Limb (tissue), 2 donors: ENCODE measurements around the gene CELF5.
"Not testable (repeated sequence)": the region's sequence is repeated elsewhere in the genome, so short reads cannot be mapped to it uniquely, and the experiment has no call there.

Experiments used
- DNase-seq, 2 donors: peaks; one replicate each; pipeline ENCODE4 v3.0.0-alpha.2; 2016; ENCODE audit errors: extremely low spot score in 2 of 2

Gene CELF5

DNA sequence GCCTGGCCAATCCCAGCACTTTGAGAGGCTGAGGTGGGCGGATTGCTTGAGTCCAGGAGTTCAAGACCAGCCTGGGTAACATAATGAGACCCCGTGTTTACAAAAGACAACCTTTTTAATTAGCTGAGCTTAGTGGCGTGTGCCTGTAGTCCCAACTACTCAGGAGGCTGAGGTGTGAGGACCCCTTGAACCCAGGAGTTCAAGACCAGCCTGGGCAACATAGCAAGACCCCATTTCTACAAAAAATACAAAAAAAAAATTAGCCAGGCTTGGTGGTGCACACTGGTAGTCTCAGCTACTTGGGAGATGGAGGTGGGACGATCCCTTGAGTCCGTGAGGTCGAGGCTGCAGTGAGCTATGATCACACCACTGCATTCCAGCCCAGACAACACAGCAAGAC lies 66.4 kb downstream of the CELF5 start:
- not testable (repeated sequence) for DNase-seq

GRCh38 chr19:3291644-3292043 lies 67.2 kb downstream of the CELF5 start:
- DNase-seq, result no peak

GRCh38 chr19:3292958-3293529 lies 68.6 kb downstream of the CELF5 start:
- no peak for DNase-seq

GRCh38 chr19:3293560-3293959 lies 69.1 kb downstream of the CELF5 start:
- DNase-seq, result no peak

- no peak for DNase-seq
Measured at GRCh38 chr19:3294080-3294850, 69.8 kb downstream of the CELF5 start.

DNA sequence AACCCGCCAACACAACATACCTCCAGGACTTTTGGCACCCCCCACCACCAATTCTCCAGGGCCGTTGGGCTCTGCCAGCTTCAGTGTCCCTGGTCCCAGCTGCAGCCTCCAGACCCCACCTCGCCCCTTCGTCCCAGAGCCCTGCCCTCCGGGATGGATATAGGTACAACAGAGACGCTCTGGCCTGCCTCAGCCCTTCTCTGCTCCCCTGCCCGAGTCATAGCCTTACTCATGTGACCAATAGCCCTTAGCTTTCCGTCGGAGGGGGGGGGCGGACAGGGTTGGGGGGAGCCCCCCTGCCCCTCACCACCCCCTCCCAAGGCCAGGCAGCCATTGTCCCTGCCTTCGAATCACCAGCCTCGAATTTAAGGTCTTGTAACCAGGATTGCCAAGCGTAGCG lies 71.1 kb downstream of the CELF5 start:
- no peak for DNase-seq

DNA sequence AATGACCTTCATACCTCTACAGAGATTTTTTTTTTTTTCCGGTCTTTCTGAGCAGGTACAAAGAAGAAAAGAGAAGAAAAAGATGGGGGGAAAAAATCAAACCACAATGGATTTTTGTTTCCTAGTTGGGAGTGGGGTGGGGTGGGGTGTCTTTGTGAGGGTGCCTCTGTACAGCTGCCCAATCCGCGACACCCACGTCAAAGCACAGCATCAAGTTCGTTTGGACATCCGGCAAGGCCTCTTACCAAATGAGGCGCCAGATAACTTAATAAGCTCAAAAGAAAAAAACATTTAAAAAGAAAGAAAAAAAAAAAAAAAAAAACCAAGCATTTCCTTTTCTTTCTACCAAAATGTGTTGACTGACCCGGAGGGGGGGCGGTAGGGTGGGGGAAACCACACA lies 71.6 kb downstream of the CELF5 start:
- no peak for DNase-seq

GRCh38 chr19:3296446-3296845 lies 72.0 kb downstream of the CELF5 start:
- no peak for DNase-seq

DNA sequence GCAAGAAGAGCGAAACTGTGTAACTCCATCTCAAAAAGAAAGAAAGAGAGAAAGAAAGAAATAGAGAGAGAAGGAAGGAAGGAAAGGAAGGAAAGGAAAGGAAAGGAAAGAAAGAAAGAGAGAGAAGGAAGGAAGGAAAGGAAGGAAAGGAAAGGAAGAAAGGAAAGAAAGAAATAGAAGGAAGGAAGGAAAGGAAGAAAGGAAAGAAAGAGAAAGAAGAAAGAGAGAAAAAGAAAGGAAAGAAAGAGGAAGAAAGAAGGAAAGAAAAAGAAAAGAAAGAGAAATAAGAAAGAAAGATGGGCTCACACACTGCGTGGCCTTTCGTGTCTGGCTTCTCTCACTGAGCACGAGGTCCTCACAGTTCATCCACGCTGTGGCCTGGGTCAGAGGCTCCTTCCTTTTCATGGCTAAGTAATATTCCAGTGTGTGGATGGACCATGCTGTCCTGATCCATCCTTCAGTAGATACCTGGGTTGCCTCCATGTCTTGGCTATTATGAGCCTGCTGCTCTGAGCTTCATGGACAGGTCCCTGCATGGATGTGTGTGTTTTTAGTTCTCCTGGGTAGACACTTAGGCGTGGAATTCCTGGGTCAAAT lies 74.5 kb downstream of the CELF5 start:
- no peak for DNase-seq

- not testable (repeated sequence) for DNase-seq
Measured at GRCh38 chr19:3300566-3300965, 76.1 kb downstream of the CELF5 start.

DNA sequence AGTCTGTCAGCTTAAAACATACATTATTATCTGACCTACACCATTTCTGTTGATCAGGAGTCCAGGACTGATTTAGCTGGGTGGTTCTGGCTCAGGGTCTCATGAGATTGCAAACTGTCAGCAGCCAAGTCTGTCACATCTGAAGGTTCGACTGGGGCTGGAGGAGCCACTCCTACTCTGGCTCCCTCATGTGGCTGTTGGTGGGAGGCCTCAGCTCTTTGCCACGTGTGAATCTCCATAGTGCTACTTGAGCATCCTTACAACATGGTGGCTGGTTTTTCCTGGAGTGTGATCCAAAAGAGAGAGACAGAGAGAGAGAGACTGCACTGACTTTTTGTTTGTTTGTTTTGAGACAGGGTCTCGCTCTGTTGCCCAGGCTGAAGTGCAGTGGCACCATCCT lies 78.3 kb downstream of the CELF5 start:
- no peak for DNase-seq

DNA sequence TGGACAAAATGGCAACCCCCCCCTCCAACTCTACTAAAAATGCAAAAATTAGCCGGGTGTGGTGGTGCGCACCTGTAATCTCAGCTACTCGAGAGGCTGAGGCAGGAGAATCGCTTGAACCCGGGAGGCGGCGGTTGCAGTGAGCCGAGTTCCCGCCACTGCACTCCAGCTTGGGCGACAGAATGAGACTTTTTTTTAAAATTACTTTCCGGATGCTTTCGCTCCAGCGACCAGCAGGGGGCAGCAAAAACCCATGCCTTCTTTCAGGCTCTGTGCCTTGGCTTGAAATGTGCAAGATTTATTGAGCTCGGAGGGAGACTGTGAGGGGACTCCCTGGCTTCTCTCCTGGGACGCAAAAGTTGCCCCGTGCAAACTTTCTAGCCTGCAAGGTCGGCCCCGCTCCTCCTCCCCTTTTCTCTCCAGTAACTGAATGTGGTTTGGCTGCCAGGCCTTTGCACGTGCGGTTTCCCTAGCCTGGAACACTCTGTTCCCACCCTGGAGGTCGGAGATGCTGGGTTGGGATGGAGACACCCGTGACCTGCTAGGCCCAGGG lies 80.5 kb downstream of the CELF5 start:
- peak; percentile 56 to 83 for DNase-seq

DNA sequence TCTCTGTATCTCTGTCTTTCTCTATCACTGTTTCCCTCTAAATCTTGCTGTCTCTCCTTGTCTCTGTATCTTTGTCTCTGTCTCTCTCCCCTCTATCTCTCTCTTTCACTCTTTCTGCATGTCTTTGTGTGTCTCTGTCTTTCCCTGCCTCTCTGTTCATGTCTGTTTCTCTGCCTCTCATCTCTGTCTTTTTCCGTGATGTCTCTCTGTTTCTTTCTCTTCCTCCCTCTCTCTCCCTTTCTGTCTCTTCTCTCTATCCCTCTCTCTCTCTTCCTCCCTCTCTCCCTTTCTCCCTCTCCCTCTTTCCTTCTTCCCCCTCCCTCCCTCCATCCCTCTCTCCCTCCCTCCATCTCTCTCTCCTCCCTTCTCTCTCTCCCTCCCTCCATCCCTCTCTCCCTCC lies 85.3 kb downstream of the CELF5 start:
- no peak for DNase-seq

GRCh38 chr19:3310280-3310679 lies 85.8 kb downstream of the CELF5 start:
- no peak for DNase-seq

DNA sequence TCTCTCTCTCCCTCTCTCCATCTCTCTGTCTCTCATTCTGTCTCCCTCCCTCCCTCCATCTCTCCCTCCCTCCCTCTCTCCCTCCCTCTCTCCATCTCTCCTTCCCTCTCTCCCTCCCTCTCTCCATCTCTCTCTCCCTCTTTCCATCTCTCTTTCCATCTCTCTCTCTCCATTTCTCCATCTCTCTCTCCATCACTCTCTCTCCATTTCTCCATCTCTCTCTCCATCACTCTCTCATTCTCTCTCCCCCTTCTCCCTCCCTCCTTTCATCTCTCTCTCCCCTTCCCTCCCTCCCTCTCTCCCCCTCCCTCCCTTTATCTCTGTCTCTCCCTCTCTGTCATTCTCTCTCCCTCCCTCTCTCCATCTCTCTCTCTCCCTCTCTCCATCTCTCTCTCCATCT lies 86.2 kb downstream of the CELF5 start:
- no peak for DNase-seq

GRCh38 chr19:3313199-3313575 lies 88.7 kb downstream of the CELF5 start:
- no peak for DNase-seq

DNA sequence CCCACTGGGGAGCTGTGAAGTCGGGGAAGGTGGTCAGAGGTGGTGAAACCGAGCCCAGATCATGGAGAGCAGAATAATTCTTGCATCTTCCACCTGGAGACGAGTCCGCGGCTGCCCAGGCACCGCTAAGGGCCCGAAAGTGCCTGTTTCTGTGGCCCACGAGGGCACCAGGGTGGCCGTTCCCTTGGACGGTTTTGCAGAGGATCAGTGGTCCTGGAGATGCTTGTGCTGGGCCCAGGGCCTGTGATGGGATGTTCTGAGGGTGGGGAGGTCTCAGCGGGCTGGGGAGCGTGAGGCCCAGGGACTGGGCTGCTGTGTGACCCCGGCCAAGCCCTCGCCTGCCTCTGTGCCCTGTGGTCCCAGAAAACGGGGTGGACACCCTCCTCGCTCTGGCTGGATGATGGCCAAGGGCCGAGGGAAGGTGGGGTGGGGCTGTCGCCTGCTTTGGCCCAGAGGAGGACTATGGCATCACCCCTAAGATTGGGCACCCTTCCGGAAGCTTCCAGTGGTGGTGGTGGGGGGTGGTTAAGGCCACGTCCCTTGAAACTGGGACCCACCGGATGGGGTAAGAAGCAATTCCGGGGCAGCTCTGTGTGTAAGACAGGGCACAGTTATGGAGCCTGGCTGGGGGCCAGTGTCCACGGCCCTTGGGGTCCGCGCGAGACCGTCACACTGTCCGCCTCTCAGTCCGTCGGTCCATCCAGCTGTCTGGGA lies 90.7 kb downstream of the CELF5 start:
- DNase-seq, result no peak

DNA sequence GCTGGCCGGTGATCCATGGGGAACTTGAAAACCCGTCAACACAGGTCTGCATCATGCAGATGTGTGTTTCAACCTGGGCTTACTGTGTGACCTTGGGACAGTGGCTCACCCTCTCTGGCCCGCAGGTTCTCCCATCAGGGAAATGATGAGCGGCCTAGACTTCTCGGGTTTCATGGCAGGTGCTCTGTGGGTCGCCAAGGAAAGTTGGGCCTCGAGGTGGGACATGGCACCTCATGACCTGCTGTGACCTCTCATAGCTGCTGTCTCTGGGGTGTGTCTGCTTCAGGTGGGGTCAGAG lies 91.2 kb downstream of the CELF5 start:
- no peak for DNase-seq

DNA sequence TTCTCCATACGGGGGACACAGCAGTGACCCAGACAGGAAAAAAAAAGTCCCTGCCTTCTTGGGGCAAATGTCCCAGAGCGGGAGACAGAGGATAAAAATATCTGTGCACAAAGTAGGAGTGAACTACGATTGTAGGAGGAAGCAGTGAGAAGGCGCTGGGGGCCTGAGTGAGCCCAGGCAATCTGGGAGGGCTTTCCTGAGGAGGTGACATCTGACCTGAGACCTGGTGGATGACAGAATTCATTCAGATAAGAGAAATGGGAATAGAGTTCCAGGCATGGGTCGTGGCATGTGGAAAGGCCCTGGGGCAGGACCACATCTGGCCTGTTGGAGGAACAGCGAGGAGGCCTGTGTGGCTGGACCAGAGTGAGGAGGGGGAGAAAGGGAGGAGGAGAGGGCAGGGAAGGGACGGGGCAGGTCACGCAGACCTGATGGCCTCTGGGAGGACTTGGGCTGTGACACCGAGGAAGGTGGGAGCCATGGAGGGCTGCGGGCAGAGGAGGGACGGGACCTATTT lies 91.7 kb downstream of the CELF5 start:
- DNase-seq, result no peak

DNA sequence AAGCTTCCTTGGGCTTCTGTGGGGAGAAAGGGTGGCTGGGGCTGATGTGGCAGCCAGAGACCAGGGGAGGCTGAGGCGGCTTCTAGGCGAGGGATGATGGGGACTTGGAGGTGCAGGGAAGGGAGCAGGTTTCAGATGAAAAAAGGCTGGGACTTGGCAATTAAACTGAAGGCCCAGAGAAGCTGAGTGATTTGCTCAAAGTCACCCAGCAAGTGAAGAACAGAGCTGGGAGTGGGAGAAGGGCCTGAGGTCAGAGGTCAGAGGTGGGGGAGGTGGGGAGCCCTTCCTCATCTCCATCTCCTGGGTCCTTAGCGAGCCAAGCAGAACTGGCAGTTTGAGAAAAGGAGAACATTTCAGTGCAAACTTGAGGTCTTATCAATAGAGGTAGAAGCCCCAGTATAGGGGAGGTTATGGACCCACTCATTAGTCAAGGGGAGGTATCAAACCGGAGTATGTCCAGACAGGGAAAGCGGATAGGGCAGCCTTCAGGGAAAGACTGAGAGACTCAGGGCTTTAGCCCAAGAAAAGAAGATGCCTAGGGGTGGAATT lies 92.3 kb downstream of the CELF5 start:
- DNase-seq, result no peak

- DNase-seq, result no peak
Measured at GRCh38 chr19:3319643-3320353, 95.3 kb downstream of the CELF5 start.
